ENCODE data around the gene DENND6B.

- TF ChIP-seq EZH2 (IDR thresholded peaks at IDR 0.05; ENCODE audit: low read depth), result no peak
- TF ChIP-seq CTCF (conservative IDR thresholded peaks at IDR 0.05), result no peak
Observed at GRCh38 chr22:50325444-50326224, 1.2 kb downstream of the DENND6B start.
